Smooth muscle cell (in vitro differentiated cells): ENCODE results near the gene CFAP210. TPM values are rescaled to one million over a fixed set of nuclear protein-coding genes. Genes with fewer than 3 reads are reported as not detected.
"Not testable (repeated sequence)": the region's sequence is repeated elsewhere in the genome, so short reads cannot be mapped to it uniquely, and the experiment has no call there.

Source experiments
- DNase-seq: peaks from one replicate; lab custom pipeline; 2025; ENCODE audit not compliant: unreplicated experiment; lab: John Stamatoyannopoulos, UW
- H2AFZ ChIP-seq: fragments of 200-600 bp; sonication (generic); 2 replicates; pipeline ENCODE4 v1.6.0; 2016; ENCODE audit warnings: antibody characterized with exemption, low read depth, mild to moderate bottlenecking
- H3F3A ChIP-seq: fragments of 200-600 bp; sonication (generic); 2 replicates; pipeline ENCODE4 v1.6.0; 2017; ENCODE audit warnings: antibody characterized with exemption, low read depth
- H3K27ac ChIP-seq: fragments of 200-600 bp; sonication (generic); 2 replicates; pipeline ENCODE4 v1.5.1; 2016; ENCODE audit warnings: low read depth, mild to moderate bottlenecking
- H3K27me3 ChIP-seq: fragments of 200-600 bp; sonication (generic); 2 replicates; pipeline ENCODE4 v1.6.1; 2016; ENCODE audit warnings: low read depth, mild to moderate bottlenecking
- H3K36me3 ChIP-seq: fragments of 200-600 bp; sonication (generic); 2 replicates; pipeline ENCODE4 v1.5.1; 2016; ENCODE audit warnings: low read depth
- H3K4me1 ChIP-seq: fragments of 200-600 bp; sonication (generic); 2 replicates; pipeline ENCODE4 v1.5.1; 2016; ENCODE audit warnings: low read depth
- H3K4me2 ChIP-seq: fragments of 200-600 bp; sonication (generic); 2 replicates; pipeline ENCODE4 v1.6.0; 2016; ENCODE audit warnings: mild to moderate bottlenecking
- H3K4me3 ChIP-seq: fragments of 200-600 bp; sonication (generic); 2 replicates; pipeline ENCODE4 v1.5.1; 2016; ENCODE audit warnings: mild to moderate bottlenecking
- H3K79me2 ChIP-seq: fragments of 200-600 bp; sonication (generic); 2 replicates; pipeline ENCODE4 v1.6.0; 2016; ENCODE audit warnings: low read depth, mild to moderate bottlenecking
- H3K9ac ChIP-seq: fragments of 200-600 bp; sonication (generic); 2 replicates; pipeline ENCODE4 v1.6.0; 2016; ENCODE audit warnings: low read depth
- H3K9me3 ChIP-seq: fragments of 200-600 bp; sonication (generic); replicated peaks from 2 replicates; pipeline ENCODE4 v1.5.1; 2016; ENCODE audit warnings: low read depth
- H4K20me1 ChIP-seq: fragments of 200-600 bp; sonication (generic); 2 replicates; pipeline ENCODE4 v1.6.0; 2016; ENCODE audit warnings: low read depth
- WGBS: methylation state at CpG from one replicate; pipeline ENCODE4 v1.1.7; 2016; ENCODE audit warnings: low lambda C conversion rate; 5-methylcytosine and 5-hydroxymethylcytosine counted together
- polyA plus RNA-seq: library from polyadenylated mRNA; unstranded; fragments of >200 nt; fragmentation: Nextera tagmentation; extraction: Ambion mirVana; gene quantifications from 2 replicates; pipeline ENCODE4 v1.2.1, GENCODE V29; 2016
- total RNA-seq: library from RNA; depleted of rRNA; stranded (reverse); fragments of >200 nt; gene quantifications from 2 replicates; pipeline ENCODE4 v1.2.3, GENCODE V29; 2014
- TF ChIP-seq, protein P1 (sequence below): fragments of 200-600 bp; sonication (generic); IDR thresholded peaks from 2 replicates; pipeline ENCODE4 v1.5.1; 2017; ENCODE audit warnings: borderline replicate concordance, mild to moderate bottlenecking, antibody characterized with exemption; ENCODE audit not compliant: insufficient read depth, poor library complexity, severe bottlenecking

The CFAP210 gene
- total and polyA plus RNA-seq, 2 experiments from 2014 or later: 0.13 TPM; not detected in 1

DNA sequence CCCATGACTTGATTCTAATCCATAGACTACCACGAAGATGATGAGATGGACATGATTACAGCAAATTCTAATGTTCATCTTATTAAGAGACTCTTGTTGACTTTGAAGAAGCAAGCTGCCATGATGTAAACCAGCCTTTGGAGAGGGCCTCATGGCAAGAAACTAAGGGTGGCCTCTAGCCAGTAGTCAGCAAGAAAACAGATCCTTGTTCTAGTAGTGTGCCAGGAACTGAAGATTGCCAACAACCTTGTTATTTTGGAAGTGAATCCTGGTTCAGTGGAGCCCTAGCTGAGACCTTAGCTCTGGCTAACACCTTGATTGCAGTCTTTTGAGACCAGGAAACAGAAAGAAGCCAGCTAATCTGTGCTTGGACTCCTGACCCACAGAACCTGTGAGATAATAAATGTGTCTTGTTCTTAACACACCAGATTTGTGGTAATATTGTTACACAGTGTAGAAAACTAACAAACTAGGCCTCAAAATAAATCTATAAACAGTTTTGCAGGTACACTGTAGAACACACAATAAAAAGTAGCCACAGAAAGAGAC, 10.0 kb upstream of the CFAP210 start:
- Histone ChIP-seq H3F3A (no peaks in the 10 kb centered on the region), H3K27me3 (no peaks in the 10 kb centered on the region), H3K9me3 (no peaks in the 10 kb centered on the region), H3K36me3 (no peaks in the 10 kb centered on the region), H3K27ac (no peak overlapping the region), H3K9ac (no peak overlapping the region), H2AFZ (no peak overlapping the region), H4K20me1 (no peaks in the 10 kb centered on the region), H3K79me2 (no peaks in the 10 kb centered on the region), H3K4me1 (no peaks in the 10 kb centered on the region), H3K4me3 (no peak overlapping the region), H3K4me2 (no peak overlapping the region)
- TF ChIP-seq, protein P1, sequence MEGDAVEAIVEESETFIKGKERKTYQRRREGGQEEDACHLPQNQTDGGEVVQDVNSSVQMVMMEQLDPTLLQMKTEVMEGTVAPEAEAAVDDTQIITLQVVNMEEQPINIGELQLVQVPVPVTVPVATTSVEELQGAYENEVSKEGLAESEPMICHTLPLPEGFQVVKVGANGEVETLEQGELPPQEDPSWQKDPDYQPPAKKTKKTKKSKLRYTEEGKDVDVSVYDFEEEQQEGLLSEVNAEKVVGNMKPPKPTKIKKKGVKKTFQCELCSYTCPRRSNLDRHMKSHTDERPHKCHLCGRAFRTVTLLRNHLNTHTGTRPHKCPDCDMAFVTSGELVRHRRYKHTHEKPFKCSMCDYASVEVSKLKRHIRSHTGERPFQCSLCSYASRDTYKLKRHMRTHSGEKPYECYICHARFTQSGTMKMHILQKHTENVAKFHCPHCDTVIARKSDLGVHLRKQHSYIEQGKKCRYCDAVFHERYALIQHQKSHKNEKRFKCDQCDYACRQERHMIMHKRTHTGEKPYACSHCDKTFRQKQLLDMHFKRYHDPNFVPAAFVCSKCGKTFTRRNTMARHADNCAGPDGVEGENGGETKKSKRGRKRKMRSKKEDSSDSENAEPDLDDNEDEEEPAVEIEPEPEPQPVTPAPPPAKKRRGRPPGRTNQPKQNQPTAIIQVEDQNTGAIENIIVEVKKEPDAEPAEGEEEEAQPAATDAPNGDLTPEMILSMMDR: no peak
- WGBS: 92% methylated on average over 1 of the region's 1 CpG
- DNase-seq: no peak

DNA sequence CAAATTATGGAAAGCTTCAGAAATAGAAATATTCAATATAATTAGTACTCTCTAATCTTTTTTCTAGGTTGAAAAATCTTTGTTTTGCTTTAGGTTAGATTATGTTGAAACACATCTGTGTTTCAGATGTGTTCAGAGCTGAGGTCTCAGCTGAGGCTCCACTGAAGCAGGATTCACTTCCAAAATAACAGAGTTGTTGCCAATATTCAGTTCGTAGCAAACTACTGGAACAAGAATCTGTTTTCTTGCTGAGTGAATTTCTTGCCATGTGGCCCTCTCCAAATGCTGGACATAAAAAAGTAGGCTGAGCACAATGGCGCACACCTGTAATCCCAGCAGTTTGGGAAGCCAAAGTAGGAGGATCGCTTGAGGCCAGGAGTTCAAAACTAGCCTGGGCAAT, 8.8 kb upstream of the CFAP210 start:
- no peak overlapping the region for H2AFZ ChIP-seq
- no peak overlapping the region for H3K4me3 ChIP-seq
- H3K4me1 ChIP-seq: no peaks in the 10 kb centered on the region
- H3K79me2 ChIP-seq: no peaks in the 10 kb centered on the region
- TF ChIP-seq, protein P1: no peak
- WGBS: 85% methylated on average over 3 of the region's 3 CpGs
- no peaks in the 10 kb centered on the region for H3K27me3 ChIP-seq
- no peaks in the 10 kb centered on the region for H4K20me1 ChIP-seq
- H3F3A ChIP-seq: no peaks in the 10 kb centered on the region
- no peaks in the 10 kb centered on the region for H3K9me3 ChIP-seq
- H3K36me3 ChIP-seq: no peaks in the 10 kb centered on the region
- H3K4me2 ChIP-seq: no peak overlapping the region
- DNase-seq: no peak
- no peak overlapping the region for H3K27ac ChIP-seq
- no peak overlapping the region for H3K9ac ChIP-seq

DNA sequence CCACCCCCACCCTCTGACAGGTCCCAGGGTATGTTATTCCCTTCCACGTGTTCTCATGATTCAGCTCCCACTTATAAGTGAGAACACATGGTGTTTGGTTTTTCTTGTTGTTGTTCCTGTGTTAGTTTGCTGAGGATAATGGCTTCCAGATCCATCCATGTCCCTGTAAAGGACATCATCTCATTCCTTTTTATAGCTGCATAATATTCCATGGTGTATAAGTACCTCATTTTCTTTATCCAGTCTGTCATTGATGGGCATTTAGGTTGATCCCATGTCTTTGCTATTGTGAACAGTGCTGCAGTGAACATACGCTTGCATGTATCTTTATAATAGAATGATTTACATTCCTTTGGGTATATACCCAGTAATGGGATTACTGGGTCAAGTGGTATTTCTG, 5.0 kb upstream of the CFAP210 start:
- not testable (repeated sequence) for H3K36me3 ChIP-seq, H3K79me2 ChIP-seq, H3F3A ChIP-seq, H3K9me3 ChIP-seq, DNase-seq, H3K4me3 ChIP-seq, H3K9ac ChIP-seq, H3K27me3 ChIP-seq, H3K4me2 ChIP-seq, H3K27ac ChIP-seq, H3K4me1 ChIP-seq, H4K20me1 ChIP-seq, H2AFZ ChIP-seq
- 100% methylated on average over 2 of the region's 2 CpGs for WGBS

DNA sequence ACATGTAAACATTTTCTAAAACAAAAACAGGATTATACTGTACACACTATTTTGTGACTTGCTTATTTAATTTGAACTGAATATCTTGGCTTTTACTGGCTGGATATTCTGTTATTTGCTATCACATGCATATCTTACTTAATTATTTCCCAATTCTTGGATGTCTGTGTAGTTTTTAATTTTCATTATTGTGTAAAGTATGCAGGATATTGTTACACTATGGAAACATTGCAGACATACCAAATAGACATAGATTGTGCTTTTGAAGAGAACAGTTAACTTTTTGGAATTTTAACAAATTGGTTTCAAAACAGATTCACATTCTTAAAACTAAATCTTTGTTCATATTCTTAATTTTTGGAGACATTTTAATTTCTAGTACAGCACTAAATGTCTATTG, 2.2 kb upstream of the CFAP210 start:
- Histone ChIP-seq H3K27ac (no peak overlapping the region), H3K27me3 (no peaks in the 10 kb centered on the region), H3F3A (peaks cover 3% of the 10 kb centered on the region), H3K79me2 (no peaks in the 10 kb centered on the region), H3K9ac (no peak overlapping the region), H3K9me3 (no peaks in the 10 kb centered on the region), H4K20me1 (no peaks in the 10 kb centered on the region), H3K4me3 (no peak overlapping the region), H3K4me2 (no peak overlapping the region), H2AFZ (no peak overlapping the region), H3K4me1 (peaks cover 3% of the 10 kb centered on the region), H3K36me3 (no peaks in the 10 kb centered on the region)
- DNase-seq: no peak
- TF ChIP-seq, protein P1: no peak
